ENCODE data around the gene MED8.

MED8 gene, protein sequence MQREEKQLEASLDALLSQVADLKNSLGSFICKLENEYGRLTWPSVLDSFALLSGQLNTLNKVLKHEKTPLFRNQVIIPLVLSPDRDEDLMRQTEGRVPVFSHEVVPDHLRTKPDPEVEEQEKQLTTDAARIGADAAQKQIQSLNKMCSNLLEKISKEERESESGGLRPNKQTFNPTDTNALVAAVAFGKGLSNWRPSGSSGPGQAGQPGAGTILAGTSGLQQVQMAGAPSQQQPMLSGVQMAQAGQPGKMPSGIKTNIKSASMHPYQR

GRCh38 chr1:43389326-43390313 is at the start of gene MED8, which contains the start of gene SZT2:
Gene MED8, minus strand, starts transcription at chr1:43389800. Its CDS starts 36 bp downstream, at chr1:43389764.
Gene SZT2, plus strand, starts transcription at chr1:43389899. Its CDS starts 70 bp downstream, at chr1:43389969.
- H3K36me3 ChIP-seq (ENCODE audit: control insufficient read depth in 5 of 5, insufficient read depth in 5 of 5, low read length in 5 of 5), result peaks cover 22 to 40% (median 30%) of the 10 kb centered on the region in 5 donors

DNA sequence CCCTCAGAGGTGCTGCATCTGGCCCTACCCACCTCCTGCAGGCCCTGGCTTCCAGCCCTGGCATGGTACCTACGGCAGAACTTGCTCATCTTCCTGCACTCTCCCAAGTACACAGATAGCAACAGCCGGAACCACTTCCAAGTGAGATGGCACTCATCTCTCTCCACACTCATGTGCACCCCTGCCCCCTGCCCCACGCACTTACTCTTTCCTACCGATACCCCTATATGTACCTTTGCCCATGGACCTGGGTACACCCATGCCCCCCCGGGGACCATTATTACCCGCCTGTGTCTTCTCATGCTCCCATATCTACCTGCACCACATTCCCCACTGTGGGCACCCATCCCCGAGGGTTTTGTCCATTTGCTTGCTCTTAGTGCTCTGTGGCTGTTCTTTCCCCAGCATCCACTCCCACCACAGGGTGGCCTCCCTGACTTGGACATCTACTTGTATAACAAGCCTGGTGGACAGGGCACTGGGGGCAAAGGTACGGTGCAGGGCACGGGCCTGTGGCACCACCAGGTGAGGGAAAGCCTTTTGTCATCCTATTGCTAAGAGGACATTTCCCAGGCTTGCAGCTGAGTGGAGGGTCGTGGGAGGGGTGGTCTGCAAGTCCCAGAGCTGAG is 49.5 kb upstream of the MED8 start:
- H3K4me1 ChIP-seq (ENCODE audit: control insufficient read depth in 5 of 5, insufficient read depth in 5 of 5, low read length in 5 of 5), result peaks cover 15 to 44% (median 40%) of the 10 kb centered on the region in 5 donors
- H3K9ac ChIP-seq (ENCODE audit: low read length in 5 of 5), result no peak overlapping the region
- H3K27ac ChIP-seq (ENCODE audit: low read depth, low read length), result no peak overlapping the region
- H3K9me3 ChIP-seq (ENCODE audit: control insufficient read depth in 5 of 5, low read length in 5 of 5), result no peaks in the 10 kb centered on the region
- peaks cover 4 to 89% (median 78%) of the 10 kb centered on the region in 5 donors for H3K36me3 ChIP-seq (ENCODE audit: control insufficient read depth in 5 of 5, insufficient read depth in 5 of 5, low read length in 5 of 5)
- H3K4me3 ChIP-seq (ENCODE audit: low read depth in 1 of 5, low read length in 5 of 5), result no peak overlapping the region
- H3K27me3 ChIP-seq (ENCODE audit: control insufficient read depth in 5 of 5, insufficient read depth in 4 of 5, low read length in 5 of 5), result no peaks in the 10 kb centered on the region

More at GRCh38 chr1:43389326-43390313, at the start of gene MED8, which contains the start of gene SZT2:
- Histone ChIP-seq H3K27ac (ENCODE audit: low read depth, low read length) (peak within 1 kb of the TSS; percentile 96), H3K4me3 (ENCODE audit: low read depth in 1 of 5, low read length in 5 of 5) (peak within 1 kb of the TSS; percentile 82 to 97 (median 96)), H3K9ac (ENCODE audit: low read length in 5 of 5) (peak within 1 kb of the TSS; percentile 57 to 97 (median 90)), H3K9me3 (ENCODE audit: control insufficient read depth in 5 of 5, low read length in 5 of 5) (no peaks in the 10 kb centered on the region), H3K4me1 (ENCODE audit: control insufficient read depth in 5 of 5, insufficient read depth in 5 of 5, low read length in 5 of 5) (peaks cover 13 to 36% (median 35%) of the 10 kb centered on the region in 5 donors), H3K27me3 (ENCODE audit: control insufficient read depth in 5 of 5, insufficient read depth in 4 of 5, low read length in 5 of 5) (no peaks in the 10 kb centered on the region)

- Histone ChIP-seq H3K9ac (ENCODE audit: low read length in 5 of 5) (no peak overlapping the region), H3K36me3 (ENCODE audit: control insufficient read depth in 5 of 5, insufficient read depth in 5 of 5, low read length in 5 of 5) (peaks cover 4 to 89% (median 78%) of the 10 kb centered on the region in 5 donors), H3K27me3 (ENCODE audit: control insufficient read depth in 5 of 5, insufficient read depth in 4 of 5, low read length in 5 of 5) (no peaks in the 10 kb centered on the region), H3K9me3 (ENCODE audit: control insufficient read depth in 5 of 5, low read length in 5 of 5) (no peaks in the 10 kb centered on the region), H3K27ac (ENCODE audit: low read depth, low read length) (no peak overlapping the region), H3K4me1 (ENCODE audit: control insufficient read depth in 5 of 5, insufficient read depth in 5 of 5, low read length in 5 of 5) (peaks cover 15 to 44% (median 40%) of the 10 kb centered on the region in 5 donors), H3K4me3 (ENCODE audit: low read depth in 1 of 5, low read length in 5 of 5) (no peak overlapping the region)
Measured at GRCh38 chr1:43438576-43438952, 49.0 kb upstream of the MED8 start.

DNA sequence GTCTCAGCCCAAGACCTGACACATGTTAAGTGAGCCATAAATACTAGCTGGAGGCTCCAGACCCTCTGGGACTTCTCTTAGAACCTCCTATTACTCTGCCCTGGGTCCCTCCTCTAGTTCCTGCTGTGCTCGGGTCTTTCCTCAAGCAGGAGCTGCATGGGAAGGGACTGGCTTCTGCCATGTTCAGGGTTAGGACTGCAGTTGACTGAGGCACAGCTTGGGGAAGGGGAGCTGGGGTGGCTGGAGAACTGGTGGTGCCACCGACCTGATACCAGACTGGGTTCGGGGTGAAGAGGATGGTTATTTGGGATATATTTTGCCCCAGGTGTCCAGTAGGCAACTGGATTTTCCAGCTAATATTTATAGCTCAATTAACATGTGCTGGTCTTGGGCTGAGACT is 48.4 kb upstream of the MED8 start:
- H3K4me3 ChIP-seq (ENCODE audit: low read depth in 1 of 5, low read length in 5 of 5), result no peak overlapping the region
- H3K27me3 ChIP-seq (ENCODE audit: control insufficient read depth in 5 of 5, insufficient read depth in 4 of 5, low read length in 5 of 5), result no peaks in the 10 kb centered on the region
- no peak overlapping the region for H3K9ac ChIP-seq (ENCODE audit: low read length in 5 of 5)
- H3K9me3 ChIP-seq (ENCODE audit: control insufficient read depth in 5 of 5, low read length in 5 of 5), result no peaks in the 10 kb centered on the region
- peaks cover 15 to 44% (median 40%) of the 10 kb centered on the region in 5 donors for H3K4me1 ChIP-seq (ENCODE audit: control insufficient read depth in 5 of 5, insufficient read depth in 5 of 5, low read length in 5 of 5)
- peaks cover 4 to 88% (median 78%) of the 10 kb centered on the region in 5 donors for H3K36me3 ChIP-seq (ENCODE audit: control insufficient read depth in 5 of 5, insufficient read depth in 5 of 5, low read length in 5 of 5)
- H3K27ac ChIP-seq (ENCODE audit: low read depth, low read length), result peak overlapping the region; percentile 20

DNA sequence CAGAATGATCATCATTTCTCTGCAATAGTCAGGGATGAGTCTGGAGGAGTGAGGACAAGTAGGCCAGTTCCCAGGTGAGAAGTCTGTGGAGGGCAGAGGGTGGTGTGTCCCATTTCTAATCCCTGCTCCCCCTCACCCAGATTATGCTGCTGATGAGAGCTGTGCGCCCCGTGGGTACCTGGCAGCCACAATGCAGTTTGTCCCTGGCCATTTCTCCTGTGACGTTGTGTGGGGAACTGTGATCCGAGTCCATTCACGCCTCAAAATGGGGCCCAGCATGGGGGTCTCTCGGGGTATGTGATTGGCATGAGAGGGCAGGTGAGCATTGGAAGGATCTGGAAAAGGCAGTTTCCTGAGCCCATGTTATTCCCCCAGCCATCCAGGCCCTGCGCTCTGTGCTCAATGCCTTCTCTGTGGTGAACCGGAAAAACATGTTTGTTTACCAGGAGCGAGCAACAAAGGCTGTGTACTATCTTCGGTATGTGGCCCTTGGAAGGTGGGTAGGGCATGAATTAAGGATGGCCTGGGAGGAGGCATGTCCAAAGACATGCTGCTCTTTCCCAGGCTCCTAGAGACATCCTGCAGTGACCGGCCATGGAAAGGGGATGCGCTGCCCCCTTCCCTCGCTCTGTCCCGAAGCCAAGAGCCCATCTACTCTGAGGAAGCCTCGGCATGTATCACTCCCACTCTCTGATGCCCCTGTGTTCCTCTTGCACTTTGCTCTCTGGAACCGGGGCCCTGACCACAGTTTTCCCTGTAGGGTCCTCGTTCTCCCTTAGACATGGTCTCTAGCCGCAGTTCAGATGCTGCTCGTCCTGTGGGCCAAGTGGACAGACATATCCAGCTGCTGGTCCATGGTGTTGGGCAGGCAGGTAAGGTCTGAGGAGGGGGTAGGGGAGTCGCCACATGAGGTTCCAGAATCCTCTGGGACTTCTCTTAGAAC is 47.7 kb upstream of the MED8 start:
- Histone ChIP-seq H3K27ac (ENCODE audit: low read depth, low read length) (peak overlapping the region; percentile 90), H3K9me3 (ENCODE audit: control insufficient read depth in 5 of 5, low read length in 5 of 5) (no peaks in the 10 kb centered on the region), H3K4me3 (ENCODE audit: low read depth in 1 of 5, low read length in 5 of 5) (peak overlapping the region in 1 of 5 donors; percentile 8), H3K36me3 (ENCODE audit: control insufficient read depth in 5 of 5, insufficient read depth in 5 of 5, low read length in 5 of 5) (peaks cover 4 to 88% (median 78%) of the 10 kb centered on the region in 5 donors), H3K27me3 (ENCODE audit: control insufficient read depth in 5 of 5, insufficient read depth in 4 of 5, low read length in 5 of 5) (no peaks in the 10 kb centered on the region), H3K9ac (ENCODE audit: low read length in 5 of 5) (peak overlapping the region in 1 of 5 donors; percentile 20), H3K4me1 (ENCODE audit: control insufficient read depth in 5 of 5, insufficient read depth in 5 of 5, low read length in 5 of 5) (peaks cover 15 to 44% (median 40%) of the 10 kb centered on the region in 5 donors)

- no peak overlapping the region for H3K4me3 ChIP-seq (ENCODE audit: low read depth in 1 of 5, low read length in 5 of 5)
- peaks cover 15 to 44% (median 40%) of the 10 kb centered on the region in 5 donors for H3K4me1 ChIP-seq (ENCODE audit: control insufficient read depth in 5 of 5, insufficient read depth in 5 of 5, low read length in 5 of 5)
- no peaks in the 10 kb centered on the region for H3K27me3 ChIP-seq (ENCODE audit: control insufficient read depth in 5 of 5, insufficient read depth in 4 of 5, low read length in 5 of 5)
- H3K27ac ChIP-seq (ENCODE audit: low read depth, low read length), result peak overlapping the region; percentile 90
- H3K9me3 ChIP-seq (ENCODE audit: control insufficient read depth in 5 of 5, low read length in 5 of 5), result no peaks in the 10 kb centered on the region
- peak overlapping the region in 3 of 5 donors; percentile 6 to 66 (median 20) for H3K9ac ChIP-seq (ENCODE audit: low read length in 5 of 5)
- H3K36me3 ChIP-seq (ENCODE audit: control insufficient read depth in 5 of 5, insufficient read depth in 5 of 5, low read length in 5 of 5), result peaks cover 4 to 89% (median 78%) of the 10 kb centered on the region in 5 donors
Measured at GRCh38 chr1:43436371-43436770, 46.8 kb upstream of the MED8 start.

DNA sequence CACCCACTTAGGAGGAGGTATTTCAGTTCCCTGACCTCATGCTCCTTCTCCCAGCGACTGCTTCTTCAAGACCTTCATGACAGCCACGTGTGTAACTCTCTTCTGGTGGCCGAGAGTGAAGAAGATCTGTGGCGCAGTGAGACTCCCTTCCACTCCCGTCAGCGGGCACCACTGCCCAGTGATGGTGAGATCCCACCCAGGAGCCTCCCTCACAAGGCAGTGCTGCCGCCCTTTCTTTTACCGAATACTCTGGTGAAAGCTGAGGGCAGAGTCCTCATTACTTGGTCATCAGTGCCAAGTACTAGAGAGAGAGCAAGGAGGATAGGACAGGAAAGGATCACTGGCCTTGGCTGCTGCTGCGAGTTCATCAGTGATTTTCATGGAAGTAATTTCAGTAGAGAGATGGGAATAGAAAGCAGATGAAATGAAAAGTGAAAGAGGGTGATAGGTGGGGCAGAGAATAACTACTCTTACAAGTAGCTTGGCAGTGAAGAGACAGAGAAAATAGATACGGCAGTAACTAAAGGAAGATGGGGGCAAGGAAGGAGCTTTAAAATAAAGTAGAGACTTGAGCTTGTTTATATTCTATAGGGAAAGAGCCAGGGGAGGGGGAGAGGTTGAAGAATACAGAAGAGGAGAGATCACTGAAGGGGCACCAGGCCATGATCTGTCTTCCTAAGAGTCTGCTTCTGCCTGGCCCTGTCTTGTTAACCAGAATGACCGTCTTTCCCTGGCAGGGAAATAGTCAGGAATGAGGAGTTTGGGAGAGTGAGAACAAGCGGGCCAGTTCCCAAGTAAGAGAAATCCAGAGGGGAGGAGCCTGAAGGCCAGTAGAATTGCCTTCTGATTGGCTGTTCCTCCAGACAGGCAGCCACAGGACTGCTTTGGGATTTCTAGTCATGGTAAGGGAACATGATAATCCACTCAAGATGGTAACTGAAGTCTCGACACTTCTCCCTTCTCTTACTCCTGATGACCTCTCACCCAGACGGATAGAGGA is 45.8 kb upstream of the MED8 start:
- no peaks in the 10 kb centered on the region for H3K9me3 ChIP-seq (ENCODE audit: control insufficient read depth in 5 of 5, low read length in 5 of 5)
- peak overlapping the region in 4 of 5 donors; percentile 8 to 64 (median 36) for H3K9ac ChIP-seq (ENCODE audit: low read length in 5 of 5)
- H3K36me3 ChIP-seq (ENCODE audit: control insufficient read depth in 5 of 5, insufficient read depth in 5 of 5, low read length in 5 of 5), result peaks cover 4 to 89% (median 78%) of the 10 kb centered on the region in 5 donors
- H3K4me3 ChIP-seq (ENCODE audit: low read depth in 1 of 5, low read length in 5 of 5), result peak overlapping the region in 1 of 5 donors; percentile 13
- peak overlapping the region; percentile 90 for H3K27ac ChIP-seq (ENCODE audit: low read depth, low read length)
- H3K27me3 ChIP-seq (ENCODE audit: control insufficient read depth in 5 of 5, insufficient read depth in 4 of 5, low read length in 5 of 5), result no peaks in the 10 kb centered on the region
- H3K4me1 ChIP-seq (ENCODE audit: control insufficient read depth in 5 of 5, insufficient read depth in 5 of 5, low read length in 5 of 5), result peaks cover 15 to 44% (median 40%) of the 10 kb centered on the region in 5 donors

DNA sequence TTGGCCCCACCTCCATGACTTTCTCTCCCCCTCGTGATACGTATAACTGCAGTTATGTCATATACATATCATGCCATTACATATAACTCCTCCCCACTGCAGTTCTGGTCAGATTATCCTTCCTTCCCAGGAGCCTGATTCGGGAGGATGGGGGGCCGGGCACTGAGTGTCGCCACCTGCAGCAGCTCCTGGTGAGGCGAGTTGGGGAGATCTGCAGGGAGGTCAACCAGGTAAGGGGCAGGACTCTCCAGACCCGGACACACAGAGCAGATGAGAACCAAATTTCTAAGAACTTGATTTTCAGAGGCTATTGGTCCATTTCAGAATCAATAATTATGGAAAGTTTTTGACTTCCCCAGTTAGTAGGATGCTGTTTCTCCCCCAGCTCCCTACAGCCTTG is 44.7 kb upstream of the MED8 start:
- peaks cover 16 to 44% (median 40%) of the 10 kb centered on the region in 5 donors for H3K4me1 ChIP-seq (ENCODE audit: control insufficient read depth in 5 of 5, insufficient read depth in 5 of 5, low read length in 5 of 5)
- H3K36me3 ChIP-seq (ENCODE audit: control insufficient read depth in 5 of 5, insufficient read depth in 5 of 5, low read length in 5 of 5), result peaks cover 4 to 89% (median 78%) of the 10 kb centered on the region in 5 donors
- H3K27ac ChIP-seq (ENCODE audit: low read depth, low read length), result peak overlapping the region; percentile 90
- H3K4me3 ChIP-seq (ENCODE audit: low read depth in 1 of 5, low read length in 5 of 5), result no peak overlapping the region
- no peak overlapping the region for H3K9ac ChIP-seq (ENCODE audit: low read length in 5 of 5)
- no peaks in the 10 kb centered on the region for H3K27me3 ChIP-seq (ENCODE audit: control insufficient read depth in 5 of 5, insufficient read depth in 4 of 5, low read length in 5 of 5)
- no peaks in the 10 kb centered on the region for H3K9me3 ChIP-seq (ENCODE audit: control insufficient read depth in 5 of 5, low read length in 5 of 5)
